Esophagus squamous epithelium (tissue), 5 donors: ENCODE measurements around the gene CDK12. TPM values are rescaled to one million over a fixed set of nuclear protein-coding genes. Genes with fewer than 3 reads are reported as not detected.
"Not testable (repeated sequence)": the region's sequence is repeated elsewhere in the genome, so short reads cannot be mapped to it uniquely, and the experiment has no call there.

Experiments
- DNase-seq: peaks from one replicate; lab custom pipeline; 2025; lab: John Stamatoyannopoulos, UW
- H3K27ac ChIP-seq, 4 donors: fragments of 200-600 bp; sonication (generic); one replicate each; pipeline ENCODE4 v1.5.1; 2016 to 2019; ENCODE audit warnings: mild to moderate bottlenecking in 1 of 4
- H3K27me3 ChIP-seq, 4 donors: fragments of 200-600 bp; sonication (generic); 1 replicate in 3 of 4; 2 replicates in 1 of 4; pipeline versions ENCODE4 v1.5.1 to v1.6.0; 2017 to 2021; ENCODE audit warnings: antibody characterized with exemption in 1 of 4
- H3K36me3 ChIP-seq, 3 donors: fragments of 200-600 bp; sonication (generic); one replicate each; pipeline ENCODE4 v1.5.1; 2016 to 2019
- H3K4me1 ChIP-seq, 3 donors: fragments of 200-600 bp; sonication (generic); one replicate each; pipeline ENCODE4 v1.5.1; 2017 to 2019
- H3K4me3 ChIP-seq, 4 donors: fragments of 200-600 bp; sonication (generic); 1 replicate in 3 of 4; 2 replicates in 1 of 4; pipeline ENCODE4 v1.5.1; 2016 to 2019; ENCODE audit warnings: mild to moderate bottlenecking in 2 of 4, moderate library complexity in 1 of 4
- H3K9me3 ChIP-seq, 3 donors: fragments of 200-600 bp; sonication (generic); one replicate each; pipeline ENCODE4 v1.5.1; 2016 to 2019
- CTCF ChIP-seq, 6 experiments: fragments of 450-650 bp in 4 of 6; fragments of 200-600 bp in 2 of 6; sonication (generic) in 2 of 6; IDR thresholded peaks; one replicate each; pipeline ENCODE4 v1.5.1; 2016 to 2019; ENCODE audit warnings: antibody characterized with exemption in 6 of 6, mild to moderate bottlenecking in 4 of 6, moderate library complexity in 4 of 6
- POLR2A ChIP-seq, 4 donors: fragments of 450-650 bp; IDR thresholded peaks; one replicate each; pipeline ENCODE4 v1.6.1; 2017; ENCODE audit warnings: antibody characterized with exemption in 4 of 4, mild to moderate bottlenecking in 4 of 4, moderate library complexity in 3 of 4
- WGBS, 2 donors: methylation state at CpG; one replicate each; pipeline ENCODE4 v1.1.5; 2018; 5-methylcytosine and 5-hydroxymethylcytosine counted together
- intact Hi-C: fragments of 100-400 bp; cut with DNase I; formaldehyde crosslinking; loops from one replicate; pipeline ENCODE4 v1.15.0; 2022
- total RNA-seq, 4 donors: library from RNA; depleted of rRNA; stranded (reverse); fragments of >200 nt; gene quantifications; one replicate each; pipeline ENCODE4 v1.1.0, GENCODE V29; 2016
- donor health status: DM: yes; HTN: yes; CAD: no.

Gene CDK12
- total RNA-seq, 4 donors from 2014 or later = 22.9 to 47.3 (median 33.5) TPM

GRCh38 chr17:39541652-39542051, 80.4 kb downstream of the CDK12 start:
- Histone ChIP-seq H3K4me3 (no peak overlapping the region), H3K9me3 (no peaks in the 10 kb centered on the region), H3K4me1 (peaks cover 0 to 4% (median 0%) of the 10 kb centered on the region in 3 donors), H3K27ac (no peak overlapping the region), H3K36me3 (peaks cover 0 to 28% (median 4%) of the 10 kb centered on the region in 3 donors), H3K27me3 (no peaks in the 10 kb centered on the region)
- intact Hi-C loops = no loop called here
- DNase-seq = no peak
- 45 to 76% methylated on average over 4 to 6 of the region's 6 CpGs for WGBS, 2 donors
- TF ChIP-seq CTCF (IDR thresholded peaks at IDR 0.05) (no peak), POLR2A (IDR thresholded peaks at IDR 0.05) (no peak)

- Histone ChIP-seq H3K27ac (no peak overlapping the region), H3K4me1 (peaks cover 0 to 10% (median 0%) of the 10 kb centered on the region in 3 donors), H3K4me3 (no peak overlapping the region), H3K27me3 (no peaks in the 10 kb centered on the region), H3K9me3 (no peaks in the 10 kb centered on the region), H3K36me3 (peaks cover 0 to 42% (median 4%) of the 10 kb centered on the region in 3 donors)
- intact Hi-C loops = no loop called here
- no peak for DNase-seq
- TF ChIP-seq POLR2A (IDR thresholded peaks at IDR 0.05) (no peak), CTCF (IDR thresholded peaks at IDR 0.05) (no peak)
- 57 to 87% methylated on average over 1 of the region's 1 CpG for WGBS, 2 donors
Observed at GRCh38 chr17:39543176-39543575, 81.9 kb downstream of the CDK12 start.

- intact Hi-C loops = no loop called here
- no peaks in the 10 kb centered on the region for H3K27me3 ChIP-seq
- H3K9me3 ChIP-seq = no peaks in the 10 kb centered on the region
- TF ChIP-seq CTCF (IDR thresholded peaks at IDR 0.05) (no peak), POLR2A (IDR thresholded peaks at IDR 0.05) (no peak)
- H3K4me1 ChIP-seq = peaks cover 0 to 12% (median 0%) of the 10 kb centered on the region in 3 donors
- DNase-seq = no peak
- no peak overlapping the region for H3K27ac ChIP-seq
- H3K36me3 ChIP-seq = peaks cover 0 to 45% (median 4%) of the 10 kb centered on the region in 3 donors
- no peak overlapping the region for H3K4me3 ChIP-seq
Observed at GRCh38 chr17:39543664-39544063, 82.4 kb downstream of the CDK12 start.

- DNase-seq, H3K27ac ChIP-seq: not testable (repeated sequence)
Observed at GRCh38 chr17:39544361-39544760, 83.1 kb downstream of the CDK12 start.

GRCh38 chr17:39547713-39548478, 86.6 kb downstream of the CDK12 start:
- Histone ChIP-seq H3K36me3 (peaks cover 0 to 86% (median 14%) of the 10 kb centered on the region in 3 donors), H3K27ac (no peak overlapping the region), H3K9me3 (no peaks in the 10 kb centered on the region), H3K4me1 (peaks cover 0 to 17% (median 0%) of the 10 kb centered on the region in 3 donors), H3K27me3 (no peaks in the 10 kb centered on the region), H3K4me3 (no peak overlapping the region)
- WGBS, 2 donors = 34 to 39% methylated on average over 3 to 5 of the region's 5 CpGs
- TF ChIP-seq CTCF (IDR thresholded peaks at IDR 0.05) (peak; percentile 88 to 95 (median 90)), POLR2A (IDR thresholded peaks at IDR 0.05) (no peak)
- intact Hi-C loops = no loop called here
- DNase-seq = no peak

More at GRCh38 chr17:39544361-39544760, 83.1 kb downstream of the CDK12 start:
- H3K4me3 ChIP-seq, intact Hi-C loops, H3K27me3 ChIP-seq, H3K9me3 ChIP-seq: not testable (repeated sequence)
- peaks cover 0 to 17% (median 0%) of the 10 kb centered on the region in 3 donors for H3K4me1 ChIP-seq
- WGBS, 2 donors = 95 to 100% methylated on average over 6 of the region's 12 CpGs
- peaks cover 0 to 52% (median 5%) of the 10 kb centered on the region in 3 donors for H3K36me3 ChIP-seq
